Activated naive CD8-positive, alpha-beta T cell treated with anti-CD3 and anti-CD28 coated beads for 36 hours (primary cell): ENCODE measurements around the gene RYR3. TPM values are rescaled to one million over a fixed set of nuclear protein-coding genes. Genes with fewer than 3 reads are reported as not detected.

ENCODE experiments used
- DNase-seq: peaks from one replicate; pipeline ENCODE4 v3.0.0; 2021
- H3K27ac Mint-ChIP-seq: one replicate; pipeline ENCODE4 v1.8.0; 2022; ENCODE audit warnings: mild to moderate bottlenecking, moderate library complexity, mixed read lengths
- H3K27me3 Mint-ChIP-seq: one replicate; pipeline ENCODE4 v1.8.0; 2022; ENCODE audit warnings: mild to moderate bottlenecking, mixed read lengths
- H3K36me3 Mint-ChIP-seq: one replicate; pipeline ENCODE4 v1.8.0; 2021; ENCODE audit warnings: mild to moderate bottlenecking, mixed read lengths
- H3K4me1 Mint-ChIP-seq: one replicate; pipeline ENCODE4 v1.8.0; 2021; ENCODE audit warnings: mixed read lengths
- H3K4me3 Mint-ChIP-seq: one replicate; pipeline ENCODE4 v1.8.0; 2022; ENCODE audit warnings: mild to moderate bottlenecking, moderate library complexity, mixed read lengths
- H3K9me3 Mint-ChIP-seq: one replicate; pipeline ENCODE4 v1.8.0; 2022; ENCODE audit warnings: mixed read lengths
- total RNA-seq, 2 experiments: library from RNA; stranded (reverse); gene quantifications; one replicate each; pipeline ENCODE4 v1.2.3, GENCODE V29; 2021

RYR3 gene
- total RNA-seq, 2 experiments from 2014 or later: not detected

- H3K4me1 Mint-ChIP-seq: no peaks in the 10 kb centered on the region
- no peaks in the 10 kb centered on the region for H3K36me3 Mint-ChIP-seq
- no peak for DNase-seq
- no peak overlapping the region for H3K27ac Mint-ChIP-seq
- H3K9me3 Mint-ChIP-seq: no peaks in the 10 kb centered on the region
- peaks cover 4% of the 10 kb centered on the region for H3K27me3 Mint-ChIP-seq
- no peak overlapping the region for H3K4me3 Mint-ChIP-seq
These were observed 349.4 kb downstream of the RYR3 start for GRCh38 chr15:33660151-33660550.

DNA sequence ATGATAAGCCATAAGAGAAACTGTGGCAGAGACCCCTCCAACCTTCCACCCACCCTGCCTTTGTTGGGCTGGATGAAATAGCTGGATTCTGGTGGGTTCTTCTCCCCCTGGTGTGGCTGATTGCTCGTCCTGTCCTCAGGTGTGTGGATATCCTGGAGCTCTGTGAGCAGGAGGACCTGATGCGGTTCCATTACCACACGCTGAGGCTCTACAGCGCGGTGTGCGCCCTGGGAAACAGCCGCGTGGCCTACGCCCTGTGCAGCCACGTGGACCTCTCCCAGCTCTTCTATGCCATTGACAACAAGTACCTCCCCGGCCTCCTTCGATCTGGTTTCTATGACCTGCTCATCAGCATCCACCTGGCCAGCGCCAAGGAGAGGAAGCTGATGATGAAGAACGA, 351.2 kb downstream of the RYR3 start:
- Mint-ChIP-seq H3K27me3 (peaks cover 4% of the 10 kb centered on the region), H3K36me3 (no peaks in the 10 kb centered on the region), H3K4me1 (no peaks in the 10 kb centered on the region), H3K4me3 (no peak overlapping the region), H3K9me3 (no peaks in the 10 kb centered on the region), H3K27ac (no peak overlapping the region)
- no peak for DNase-seq

- H3K27ac Mint-ChIP-seq: no peak overlapping the region
- no peaks in the 10 kb centered on the region for H3K36me3 Mint-ChIP-seq
- peaks cover 4% of the 10 kb centered on the region for H3K27me3 Mint-ChIP-seq
- no peaks in the 10 kb centered on the region for H3K9me3 Mint-ChIP-seq
- no peaks in the 10 kb centered on the region for H3K4me1 Mint-ChIP-seq
- DNase-seq: no peak
- no peak overlapping the region for H3K4me3 Mint-ChIP-seq
These were observed 354.2 kb downstream of the RYR3 start for GRCh38 chr15:33664947-33665346.

GRCh38 chr15:33670567-33670966, 359.8 kb downstream of the RYR3 start:
- Mint-ChIP-seq H3K9me3 (no peaks in the 10 kb centered on the region), H3K36me3 (no peaks in the 10 kb centered on the region), H3K4me3 (no peak overlapping the region), H3K4me1 (no peaks in the 10 kb centered on the region), H3K27ac (no peak overlapping the region), H3K27me3 (peaks cover 9% of the 10 kb centered on the region)
- DNase-seq: no peak

DNA sequence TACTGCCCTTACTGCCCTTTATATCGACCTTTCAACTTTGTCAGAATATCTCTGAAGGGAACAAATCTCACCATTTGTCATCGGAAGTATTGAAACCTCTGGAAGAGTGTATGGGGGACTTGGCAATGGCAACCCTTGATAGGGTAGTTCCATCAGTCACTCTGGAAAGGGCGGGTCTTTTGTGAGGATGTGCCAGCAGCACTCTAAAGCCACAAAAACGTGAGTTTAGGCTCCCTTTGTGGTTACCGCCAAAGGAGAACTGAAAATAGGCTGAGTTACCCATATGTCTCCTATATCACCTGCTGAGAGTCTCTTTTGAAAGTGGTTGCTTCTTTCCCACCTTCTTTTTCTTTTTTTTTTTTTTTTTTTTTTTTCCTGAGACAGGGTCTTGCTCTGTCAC, 360.7 kb downstream of the RYR3 start:
- H3K36me3 Mint-ChIP-seq: no peaks in the 10 kb centered on the region
- H3K27ac Mint-ChIP-seq: no peak overlapping the region
- no peaks in the 10 kb centered on the region for H3K9me3 Mint-ChIP-seq
- H3K27me3 Mint-ChIP-seq: peaks cover 17% of the 10 kb centered on the region
- DNase-seq: no peak
- H3K4me3 Mint-ChIP-seq: no peak overlapping the region
- H3K4me1 Mint-ChIP-seq: no peaks in the 10 kb centered on the region

DNA sequence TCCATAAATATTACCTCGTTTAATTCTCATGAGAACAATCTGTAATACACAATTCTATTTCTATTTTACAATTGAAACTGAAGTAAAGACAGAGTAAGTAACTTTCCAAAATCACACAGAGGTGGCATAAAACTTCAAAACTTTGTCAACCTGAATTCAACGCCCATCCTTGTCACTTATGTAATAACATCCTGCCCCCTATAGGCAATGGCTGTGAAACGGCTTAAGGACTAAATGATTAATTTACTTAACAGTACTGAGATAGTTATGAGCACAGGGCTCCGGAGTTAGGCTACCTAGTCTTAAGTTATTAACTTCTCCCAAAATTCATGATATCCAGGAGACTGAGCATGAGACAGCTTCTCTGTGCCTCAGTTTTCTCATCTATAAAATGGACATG, 364.5 kb downstream of the RYR3 start:
- H3K9me3 Mint-ChIP-seq: no peaks in the 10 kb centered on the region
- H3K4me3 Mint-ChIP-seq: no peak overlapping the region
- no peaks in the 10 kb centered on the region for H3K4me1 Mint-ChIP-seq
- H3K27ac Mint-ChIP-seq: no peak overlapping the region
- H3K36me3 Mint-ChIP-seq: no peaks in the 10 kb centered on the region
- DNase-seq: no peak
- H3K27me3 Mint-ChIP-seq: peaks cover 22% of the 10 kb centered on the region

GRCh38 chr15:33677238-33677830, 366.6 kb downstream of the RYR3 start:
- peaks cover 31% of the 10 kb centered on the region for H3K27me3 Mint-ChIP-seq
- no peaks in the 10 kb centered on the region for H3K36me3 Mint-ChIP-seq
- H3K4me3 Mint-ChIP-seq: no peak overlapping the region
- DNase-seq: no peak
- H3K9me3 Mint-ChIP-seq: no peaks in the 10 kb centered on the region
- no peaks in the 10 kb centered on the region for H3K4me1 Mint-ChIP-seq
- H3K27ac Mint-ChIP-seq: no peak overlapping the region

DNA sequence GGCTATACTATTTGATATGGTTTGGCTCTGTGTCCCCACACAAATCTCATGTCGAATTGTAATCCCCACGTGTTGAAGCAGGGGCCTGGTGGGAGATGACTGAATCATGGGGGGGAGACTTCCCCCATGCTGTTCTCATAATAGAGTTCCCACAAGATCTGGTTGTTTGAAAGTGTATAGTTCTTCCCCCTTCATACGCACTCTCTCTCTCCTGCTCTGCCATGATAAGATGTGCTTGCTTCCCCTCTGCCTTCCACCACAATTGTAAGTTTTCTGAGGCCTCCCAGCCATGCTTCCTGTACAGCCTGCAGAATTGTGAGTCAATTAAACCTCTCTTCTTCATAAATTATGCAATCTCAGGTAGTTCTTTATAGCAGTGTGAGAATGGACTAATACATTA, 367.4 kb downstream of the RYR3 start:
- Mint-ChIP-seq H3K4me1 (no peaks in the 10 kb centered on the region), H3K27me3 (peaks cover 36% of the 10 kb centered on the region), H3K27ac (no peak overlapping the region), H3K4me3 (no peak overlapping the region), H3K9me3 (no peaks in the 10 kb centered on the region), H3K36me3 (no peaks in the 10 kb centered on the region)
- no peak for DNase-seq

DNA sequence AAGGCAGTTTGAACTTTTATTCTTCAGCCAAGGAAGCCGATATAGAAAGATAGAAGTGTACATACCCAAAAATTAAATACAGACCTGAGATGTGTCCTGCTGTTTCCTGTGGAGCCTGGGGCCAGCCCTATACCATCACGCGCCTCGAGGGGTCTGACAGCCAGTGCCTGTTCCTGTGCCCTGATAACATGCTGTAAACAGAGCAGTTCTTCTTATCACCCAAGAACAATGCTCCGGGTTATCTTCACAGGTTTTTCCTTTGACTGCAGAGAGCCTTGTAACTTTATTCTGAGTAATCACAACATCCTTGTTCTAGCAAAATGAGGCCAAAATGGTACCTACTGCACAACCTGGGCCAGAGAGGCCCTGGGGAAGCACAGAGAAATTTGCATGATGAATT, 367.8 kb downstream of the RYR3 start:
- no peak overlapping the region for H3K27ac Mint-ChIP-seq
- no peak overlapping the region for H3K4me3 Mint-ChIP-seq
- H3K9me3 Mint-ChIP-seq: no peaks in the 10 kb centered on the region
- peaks cover 36% of the 10 kb centered on the region for H3K27me3 Mint-ChIP-seq
- no peaks in the 10 kb centered on the region for H3K36me3 Mint-ChIP-seq
- DNase-seq: no peak
- H3K4me1 Mint-ChIP-seq: no peaks in the 10 kb centered on the region

DNA sequence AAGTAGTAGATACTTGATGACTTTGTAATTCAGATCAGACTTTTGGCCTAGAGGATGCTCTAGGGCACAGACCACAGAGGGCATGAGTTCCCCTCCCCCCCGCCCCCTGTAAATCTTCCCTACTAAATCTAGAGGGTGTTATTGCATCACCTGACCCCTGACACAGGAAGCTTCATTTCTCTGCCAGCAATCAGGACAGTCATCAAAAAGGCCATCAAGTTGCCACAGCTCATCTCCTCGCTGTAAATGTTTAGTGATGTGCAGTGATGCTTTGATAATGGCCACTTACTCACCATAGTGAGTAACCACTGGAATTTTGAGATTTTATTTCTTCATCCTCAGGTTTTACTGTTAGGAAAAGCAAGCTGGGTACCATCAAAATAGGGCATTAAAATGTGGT, 368.3 kb downstream of the RYR3 start:
- Mint-ChIP-seq H3K4me1 (no peaks in the 10 kb centered on the region), H3K27me3 (peaks cover 33% of the 10 kb centered on the region), H3K27ac (no peak overlapping the region), H3K4me3 (no peak overlapping the region), H3K36me3 (no peaks in the 10 kb centered on the region), H3K9me3 (no peaks in the 10 kb centered on the region)
- no peak for DNase-seq

- Mint-ChIP-seq H3K9me3 (no peaks in the 10 kb centered on the region), H3K4me3 (no peak overlapping the region), H3K27me3 (peaks cover 33% of the 10 kb centered on the region), H3K4me1 (no peaks in the 10 kb centered on the region), H3K27ac (no peak overlapping the region), H3K36me3 (no peaks in the 10 kb centered on the region)
- DNase-seq: no peak
These were observed 369.6 kb downstream of the RYR3 start for GRCh38 chr15:33680336-33680735.

DNA sequence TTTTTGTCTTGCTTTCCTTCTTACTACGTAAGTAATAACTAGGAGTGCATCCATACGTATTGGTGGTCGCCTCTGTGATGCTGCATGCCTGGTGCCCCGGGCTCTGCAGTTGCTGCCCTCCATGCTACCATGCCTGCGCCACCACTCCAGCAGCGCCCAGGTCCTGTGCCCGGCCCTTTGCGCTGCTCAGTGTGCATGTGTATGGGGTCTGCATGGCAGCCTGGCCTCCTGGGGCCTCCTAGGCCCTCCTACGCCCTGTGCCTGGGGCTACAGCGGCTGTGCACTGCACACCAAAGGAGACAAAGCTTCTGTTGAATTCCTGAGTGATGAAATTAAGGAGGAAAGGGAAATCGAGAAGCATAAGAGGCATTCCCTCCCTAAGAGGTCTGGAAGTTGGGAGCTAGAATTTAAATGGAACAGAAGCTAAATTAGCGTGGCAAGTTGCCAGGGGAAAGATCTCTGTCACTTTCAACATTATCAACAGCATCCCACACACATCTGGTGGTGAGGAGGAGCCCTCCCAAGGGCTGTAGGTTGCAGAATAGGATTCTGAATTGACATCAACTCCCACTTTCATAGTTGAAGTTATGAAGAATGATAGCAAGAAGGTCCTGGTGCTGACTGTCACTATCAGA, 382.5 kb downstream of the RYR3 start:
- no peaks in the 10 kb centered on the region for H3K36me3 Mint-ChIP-seq
- no peak overlapping the region for H3K4me3 Mint-ChIP-seq
- no peak overlapping the region for H3K27ac Mint-ChIP-seq
- H3K27me3 Mint-ChIP-seq: no peaks in the 10 kb centered on the region
- H3K9me3 Mint-ChIP-seq: no peaks in the 10 kb centered on the region
- no peak for DNase-seq
- H3K4me1 Mint-ChIP-seq: no peaks in the 10 kb centered on the region

- DNase-seq: no peak
- Mint-ChIP-seq H3K27ac (no peak overlapping the region), H3K9me3 (no peaks in the 10 kb centered on the region), H3K27me3 (peaks cover 5% of the 10 kb centered on the region), H3K4me1 (peaks cover 2% of the 10 kb centered on the region), H3K36me3 (no peaks in the 10 kb centered on the region), H3K4me3 (no peak overlapping the region)
These were observed 387.4 kb downstream of the RYR3 start for GRCh38 chr15:33698126-33698525.

- no peak for DNase-seq
- H3K27ac Mint-ChIP-seq: no peak overlapping the region
- peaks cover 5% of the 10 kb centered on the region for H3K27me3 Mint-ChIP-seq
- no peak overlapping the region for H3K4me3 Mint-ChIP-seq
- H3K9me3 Mint-ChIP-seq: no peaks in the 10 kb centered on the region
- H3K4me1 Mint-ChIP-seq: peaks cover 2% of the 10 kb centered on the region
- H3K36me3 Mint-ChIP-seq: no peaks in the 10 kb centered on the region
These were observed 388.4 kb downstream of the RYR3 start for GRCh38 chr15:33699145-33699544.

DNA sequence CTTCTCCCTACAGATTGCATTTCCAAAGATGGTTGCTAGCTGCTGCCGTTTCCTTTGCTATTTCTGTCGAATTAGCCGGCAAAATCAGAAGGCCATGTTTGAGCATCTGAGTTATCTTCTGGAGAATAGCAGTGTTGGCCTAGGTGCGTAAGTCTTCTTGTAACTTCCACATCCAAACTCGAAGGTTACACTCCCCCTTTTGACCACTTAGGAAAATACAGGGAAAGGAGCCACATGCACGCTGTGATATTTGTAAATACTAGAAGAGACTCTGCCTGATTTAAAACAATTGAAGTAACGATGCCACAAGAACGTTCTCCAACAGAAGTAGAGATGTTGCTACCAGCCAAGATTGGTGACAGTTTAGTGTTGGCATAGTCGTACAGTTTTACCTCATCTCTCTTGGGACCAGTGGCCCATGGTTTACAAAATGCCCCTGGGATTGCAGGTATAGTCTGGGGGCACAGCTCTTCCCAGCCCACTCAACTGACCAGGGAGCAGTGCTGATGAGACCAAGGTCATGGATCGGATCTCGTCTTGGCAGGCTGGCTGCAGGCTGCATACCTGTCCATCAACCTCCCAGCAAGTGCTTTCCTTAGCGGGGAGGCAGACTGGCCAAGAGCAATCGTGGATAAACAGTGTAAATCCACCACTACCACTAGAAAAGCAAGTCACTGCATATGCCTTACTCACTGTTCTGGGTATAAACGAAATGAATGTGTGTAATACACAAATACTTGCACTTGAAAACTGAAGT, 389.1 kb downstream of the RYR3 start:
- Mint-ChIP-seq H3K4me1 (peaks cover 2% of the 10 kb centered on the region), H3K27ac (no peak overlapping the region), H3K27me3 (peaks cover 5% of the 10 kb centered on the region), H3K36me3 (no peaks in the 10 kb centered on the region), H3K9me3 (no peaks in the 10 kb centered on the region), H3K4me3 (no peak overlapping the region)
- DNase-seq: no peak
